ENCODE results near the gene HIVEP1.

The HIVEP1 gene

DNA sequence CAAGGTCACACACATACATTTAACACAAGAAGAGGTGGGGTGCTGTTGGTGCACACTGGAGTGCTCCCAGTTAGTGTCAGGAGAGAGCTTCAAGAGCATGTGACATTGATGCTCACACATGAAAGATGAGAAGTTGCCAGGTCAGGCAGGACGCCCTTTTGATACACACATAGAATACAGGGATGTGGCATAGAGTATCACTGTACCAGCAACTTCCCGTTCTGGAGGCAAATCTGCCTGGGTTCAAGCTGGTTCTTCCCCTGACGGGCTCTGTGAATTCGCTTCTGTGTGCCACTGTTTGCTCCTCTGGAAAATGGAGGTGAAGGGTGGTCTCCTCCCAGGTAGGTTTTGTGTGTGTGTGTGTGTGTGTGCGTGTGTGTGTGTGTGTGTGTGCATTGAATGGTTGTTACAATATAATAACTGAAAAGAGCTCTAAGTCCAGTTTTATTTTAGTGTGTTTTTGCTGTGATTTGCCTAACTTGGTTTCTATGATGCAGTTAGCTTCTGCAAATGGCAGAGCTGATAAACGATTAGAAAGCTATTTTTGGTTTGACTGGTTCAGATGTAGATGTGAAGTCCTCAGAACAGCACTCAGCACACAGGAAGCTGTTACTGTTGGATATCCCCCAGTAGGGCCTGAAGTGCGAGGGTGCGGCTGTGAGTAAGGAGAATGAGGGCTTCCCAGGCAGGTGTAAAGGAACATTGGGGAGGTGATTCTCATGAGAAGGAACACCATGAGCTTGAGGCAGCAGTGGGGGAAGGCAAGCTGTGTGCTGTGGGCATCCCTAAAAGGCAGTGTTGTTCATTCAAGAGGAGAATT is 53.4 kb downstream of the HIVEP1 start:
- no peak for DNase-seq (ENCODE audit: low read depth, low spot score)
- Histone ChIP-seq H3K4me1 (ENCODE audit: insufficient read depth, insufficient read length) (no peaks in the 10 kb centered on the region), H3K9ac (ENCODE audit: insufficient read length, low read depth) (no peak overlapping the region), H3K36me3 (ENCODE audit: insufficient read depth, insufficient read length, low read length) (no peaks in the 10 kb centered on the region), H3K4me3 (ENCODE audit: insufficient read length, low read depth) (no peak overlapping the region), H3K9me3 (ENCODE audit: insufficient read depth, low read length) (no peaks in the 10 kb centered on the region), H3K27me3 (ENCODE audit: insufficient read depth, insufficient read length) (no peaks in the 10 kb centered on the region)
- TF ChIP-seq SUZ12 (IDR thresholded peaks at IDR 0.05; ENCODE audit: extremely low read depth, insufficient read depth, insufficient read length) (no peak), ZNF274 (IDR thresholded peaks at IDR 0.05; ENCODE audit: low read depth, low read length) (no peak), YY1 (IDR thresholded peaks at IDR 0.05; ENCODE audit: insufficient read depth, insufficient read length) (no peak)

DNA sequence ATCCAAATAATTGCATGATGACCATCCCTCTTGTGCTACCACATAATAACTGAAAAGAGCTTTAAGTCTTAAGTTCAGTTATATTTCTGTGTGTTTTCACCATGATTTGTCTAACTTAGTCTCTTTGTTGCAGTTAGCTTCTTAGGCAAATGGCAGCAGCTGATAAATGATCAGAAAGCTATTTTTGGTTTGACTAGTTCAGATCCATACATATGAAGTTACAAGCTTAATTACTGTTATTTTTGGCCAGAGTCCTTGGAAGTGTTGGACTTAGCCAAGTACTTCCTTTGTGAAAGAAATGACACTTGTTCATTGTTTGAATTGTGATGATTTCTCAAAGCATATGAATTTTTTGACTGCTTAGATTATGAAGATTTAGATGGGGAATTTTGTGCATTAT is 54.2 kb downstream of the HIVEP1 start:
- no peaks in the 10 kb centered on the region for H3K36me3 ChIP-seq (ENCODE audit: insufficient read depth, insufficient read length, low read length)
- TF ChIP-seq ZNF274 (IDR thresholded peaks at IDR 0.05; ENCODE audit: low read depth, low read length), result no peak
- no peak for TF ChIP-seq YY1 (IDR thresholded peaks at IDR 0.05; ENCODE audit: insufficient read depth, insufficient read length)
- TF ChIP-seq SUZ12 (IDR thresholded peaks at IDR 0.05; ENCODE audit: extremely low read depth, insufficient read depth, insufficient read length), result no peak
- DNase-seq (ENCODE audit: low read depth, low spot score), result no peak
- H3K4me1 ChIP-seq (ENCODE audit: insufficient read depth, insufficient read length), result no peaks in the 10 kb centered on the region
- H3K9ac ChIP-seq (ENCODE audit: insufficient read length, low read depth), result no peak overlapping the region
- H3K9me3 ChIP-seq (ENCODE audit: insufficient read depth, low read length), result no peaks in the 10 kb centered on the region
- no peak overlapping the region for H3K4me3 ChIP-seq (ENCODE audit: insufficient read length, low read depth)
- no peaks in the 10 kb centered on the region for H3K27me3 ChIP-seq (ENCODE audit: insufficient read depth, insufficient read length)

DNA sequence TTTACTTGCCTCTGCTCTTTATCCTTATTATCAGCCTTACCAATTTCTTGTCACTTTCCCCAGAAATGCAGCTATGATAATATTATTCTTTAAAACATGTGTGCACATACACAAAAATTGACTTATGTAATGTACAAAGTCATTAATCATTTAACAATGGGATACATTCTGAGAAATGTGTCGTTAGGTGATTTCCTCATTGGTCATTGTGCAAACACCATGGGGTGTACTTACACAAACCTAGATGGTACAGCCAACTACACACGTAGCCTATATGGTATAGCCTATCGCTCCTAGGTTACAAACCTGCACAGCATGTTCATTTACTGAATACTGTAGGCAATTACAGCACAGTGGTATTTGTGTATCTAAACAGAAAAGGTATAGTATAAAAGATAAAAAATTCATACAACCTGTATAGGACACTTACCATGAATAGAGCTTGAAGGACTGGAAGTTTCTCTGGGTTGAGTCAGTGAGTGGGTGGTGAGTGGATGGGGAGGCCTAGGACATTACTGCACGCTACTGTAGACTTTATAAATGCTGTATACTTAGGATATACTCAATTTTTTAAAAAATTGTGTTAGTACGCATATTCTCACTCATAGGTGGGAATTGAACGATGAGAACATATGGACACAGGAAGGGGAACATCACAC is 56.9 kb downstream of the HIVEP1 start:
- Histone ChIP-seq H3K27me3 (ENCODE audit: insufficient read depth, insufficient read length) (no peaks in the 10 kb centered on the region), H3K9me3 (ENCODE audit: insufficient read depth, low read length) (no peaks in the 10 kb centered on the region), H3K36me3 (ENCODE audit: insufficient read depth, insufficient read length, low read length) (no peaks in the 10 kb centered on the region), H3K4me3 (ENCODE audit: insufficient read length, low read depth) (no peak overlapping the region), H3K4me1 (ENCODE audit: insufficient read depth, insufficient read length) (no peaks in the 10 kb centered on the region), H3K9ac (ENCODE audit: insufficient read length, low read depth) (no peak overlapping the region)
- no peak for DNase-seq (ENCODE audit: low read depth, low spot score)
- TF ChIP-seq ZNF274 (IDR thresholded peaks at IDR 0.05; ENCODE audit: low read depth, low read length) (no peak), SUZ12 (IDR thresholded peaks at IDR 0.05; ENCODE audit: extremely low read depth, insufficient read depth, insufficient read length) (no peak), YY1 (IDR thresholded peaks at IDR 0.05; ENCODE audit: insufficient read depth, insufficient read length) (no peak)

DNA sequence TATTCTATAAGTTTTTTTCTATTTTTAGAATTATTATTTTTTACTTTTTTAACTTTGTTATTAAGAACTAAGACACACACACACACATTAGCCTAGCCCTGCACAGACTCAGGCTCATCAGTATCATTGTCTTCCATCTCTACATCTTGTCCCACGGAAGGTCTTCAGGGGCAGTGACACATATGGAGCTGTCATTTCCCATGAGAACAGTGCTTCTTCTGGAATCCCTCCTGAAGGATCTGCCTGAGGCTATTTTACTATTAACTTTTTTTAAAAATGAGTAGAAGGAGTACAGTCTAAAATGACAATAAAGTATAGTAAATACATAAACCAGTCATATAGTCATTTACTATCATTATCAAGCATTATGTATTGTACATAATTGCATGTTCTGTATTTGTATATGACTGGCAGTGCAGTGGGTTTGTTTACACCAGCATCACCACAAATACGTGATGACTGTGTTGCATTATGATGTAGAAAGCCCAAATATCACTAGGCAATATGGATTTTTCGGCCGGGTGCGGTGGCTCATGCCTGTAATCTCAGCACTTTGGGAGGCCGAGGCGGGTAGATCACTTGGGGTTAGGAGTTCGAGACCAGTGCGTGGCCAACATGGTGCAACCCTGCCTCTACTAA is 57.9 kb downstream of the HIVEP1 start:
- Histone ChIP-seq H3K36me3 (ENCODE audit: insufficient read depth, insufficient read length, low read length) (no peaks in the 10 kb centered on the region), H3K9ac (ENCODE audit: insufficient read length, low read depth) (no peak overlapping the region), H3K27me3 (ENCODE audit: insufficient read depth, insufficient read length) (no peaks in the 10 kb centered on the region), H3K4me3 (ENCODE audit: insufficient read length, low read depth) (no peak overlapping the region), H3K4me1 (ENCODE audit: insufficient read depth, insufficient read length) (no peaks in the 10 kb centered on the region), H3K9me3 (ENCODE audit: insufficient read depth, low read length) (no peaks in the 10 kb centered on the region)
- TF ChIP-seq ZNF274 (IDR thresholded peaks at IDR 0.05; ENCODE audit: low read depth, low read length), result no peak
- TF ChIP-seq YY1 (IDR thresholded peaks at IDR 0.05; ENCODE audit: insufficient read depth, insufficient read length), result no peak
- TF ChIP-seq SUZ12 (IDR thresholded peaks at IDR 0.05; ENCODE audit: extremely low read depth, insufficient read depth, insufficient read length), result no peak
- DNase-seq (ENCODE audit: low read depth, low spot score), result no peak

DNA sequence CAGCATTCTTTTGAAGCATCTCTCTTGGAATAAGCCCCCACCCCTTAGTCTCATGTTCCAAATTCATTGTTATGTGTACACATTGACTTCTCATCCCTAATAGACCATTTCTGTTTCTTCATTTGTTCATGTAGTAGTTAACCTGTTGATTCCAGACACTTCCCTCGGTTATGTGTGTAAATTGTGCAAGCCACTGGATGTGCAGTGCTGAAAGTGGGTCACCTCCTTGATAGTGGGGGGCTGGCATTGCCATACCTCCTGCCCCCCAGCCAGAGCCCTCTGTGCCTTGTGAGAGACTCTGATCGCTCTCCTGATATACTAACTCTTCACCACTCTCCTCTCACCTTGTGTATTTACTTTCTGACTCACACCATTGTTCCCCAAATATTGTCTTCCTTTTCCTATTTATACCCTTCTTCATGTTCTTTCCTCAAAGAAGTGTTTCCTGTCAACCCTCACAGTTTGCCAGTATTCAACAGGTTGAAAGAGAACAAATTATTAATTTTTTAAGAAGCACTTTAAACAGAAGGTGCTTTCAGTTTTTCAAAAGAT is 59.0 kb downstream of the HIVEP1 start:
- no peak for DNase-seq (ENCODE audit: low read depth, low spot score)
- TF ChIP-seq YY1 (IDR thresholded peaks at IDR 0.05; ENCODE audit: insufficient read depth, insufficient read length) (no peak), SUZ12 (IDR thresholded peaks at IDR 0.05; ENCODE audit: extremely low read depth, insufficient read depth, insufficient read length) (no peak), ZNF274 (IDR thresholded peaks at IDR 0.05; ENCODE audit: low read depth, low read length) (no peak)

DNA sequence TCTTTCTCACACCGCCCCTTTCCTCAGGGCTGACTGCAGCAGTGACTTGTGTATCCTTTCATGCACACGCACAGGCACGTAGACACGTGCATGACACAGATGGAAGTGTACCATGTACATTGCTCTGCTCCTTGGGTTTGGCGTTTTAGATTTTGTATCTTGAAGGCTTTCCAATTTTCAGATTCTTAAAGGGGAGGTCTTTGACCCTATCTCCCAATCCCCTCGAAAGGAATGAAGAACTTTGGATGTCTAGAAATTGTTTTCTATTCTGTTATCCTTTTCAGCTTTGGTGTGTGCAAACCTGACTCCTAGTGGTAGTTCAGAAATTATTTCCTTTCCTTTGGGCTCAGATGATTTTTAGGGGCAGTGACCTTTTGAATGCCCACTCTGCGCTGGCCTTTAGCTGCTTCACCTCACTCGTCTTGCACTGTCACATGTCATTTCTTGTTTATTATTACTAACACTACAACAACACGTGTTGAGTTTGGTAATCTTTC is 63.0 kb downstream of the HIVEP1 start:
- DNase-seq (ENCODE audit: low read depth, low spot score), result no peak
- Histone ChIP-seq H3K9me3 (ENCODE audit: insufficient read depth, low read length) (no peaks in the 10 kb centered on the region), H3K9ac (ENCODE audit: insufficient read length, low read depth) (no peak overlapping the region), H3K4me1 (ENCODE audit: insufficient read depth, insufficient read length) (no peaks in the 10 kb centered on the region), H3K36me3 (ENCODE audit: insufficient read depth, insufficient read length, low read length) (peaks cover 10% of the 10 kb centered on the region), H3K27me3 (ENCODE audit: insufficient read depth, insufficient read length) (no peaks in the 10 kb centered on the region), H3K4me3 (ENCODE audit: insufficient read length, low read depth) (no peak overlapping the region)
- no peak for TF ChIP-seq YY1 (IDR thresholded peaks at IDR 0.05; ENCODE audit: insufficient read depth, insufficient read length)

More for the DNA sequence above, 59.0 kb downstream of the HIVEP1 start:
- H3K27me3 ChIP-seq (ENCODE audit: insufficient read depth, insufficient read length), result no peaks in the 10 kb centered on the region
- no peak overlapping the region for H3K4me3 ChIP-seq (ENCODE audit: insufficient read length, low read depth)
- no peaks in the 10 kb centered on the region for H3K4me1 ChIP-seq (ENCODE audit: insufficient read depth, insufficient read length)
- H3K9me3 ChIP-seq (ENCODE audit: insufficient read depth, low read length), result no peaks in the 10 kb centered on the region
- H3K9ac ChIP-seq (ENCODE audit: insufficient read length, low read depth), result no peak overlapping the region
- H3K36me3 ChIP-seq (ENCODE audit: insufficient read depth, insufficient read length, low read length), result peaks cover under 1% of the 10 kb centered on the region
